Measurements from ENCODE around the gene PADI4.

PADI4 gene

DNA sequence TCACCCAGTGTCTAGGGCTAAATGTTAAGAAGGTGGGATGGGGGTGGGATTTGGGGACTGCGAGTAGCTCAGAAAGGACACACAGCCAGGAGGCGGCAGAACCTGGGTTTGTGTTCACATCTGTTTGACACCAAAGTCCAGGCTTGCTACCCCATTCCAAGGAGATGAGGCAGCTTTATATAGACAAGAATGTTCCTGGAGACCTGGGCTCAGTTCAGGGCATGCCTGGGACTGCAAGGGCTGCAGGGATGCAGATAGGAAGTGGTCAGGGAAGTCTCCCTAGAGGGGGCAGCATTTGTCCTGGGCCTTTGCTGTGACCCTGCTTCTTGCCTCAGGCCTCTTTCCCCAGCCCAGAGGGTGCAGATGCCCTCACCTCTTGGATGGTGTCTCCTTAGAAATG, 42.8 kb upstream of the PADI4 start:
- TF ChIP-seq, protein P1, sequence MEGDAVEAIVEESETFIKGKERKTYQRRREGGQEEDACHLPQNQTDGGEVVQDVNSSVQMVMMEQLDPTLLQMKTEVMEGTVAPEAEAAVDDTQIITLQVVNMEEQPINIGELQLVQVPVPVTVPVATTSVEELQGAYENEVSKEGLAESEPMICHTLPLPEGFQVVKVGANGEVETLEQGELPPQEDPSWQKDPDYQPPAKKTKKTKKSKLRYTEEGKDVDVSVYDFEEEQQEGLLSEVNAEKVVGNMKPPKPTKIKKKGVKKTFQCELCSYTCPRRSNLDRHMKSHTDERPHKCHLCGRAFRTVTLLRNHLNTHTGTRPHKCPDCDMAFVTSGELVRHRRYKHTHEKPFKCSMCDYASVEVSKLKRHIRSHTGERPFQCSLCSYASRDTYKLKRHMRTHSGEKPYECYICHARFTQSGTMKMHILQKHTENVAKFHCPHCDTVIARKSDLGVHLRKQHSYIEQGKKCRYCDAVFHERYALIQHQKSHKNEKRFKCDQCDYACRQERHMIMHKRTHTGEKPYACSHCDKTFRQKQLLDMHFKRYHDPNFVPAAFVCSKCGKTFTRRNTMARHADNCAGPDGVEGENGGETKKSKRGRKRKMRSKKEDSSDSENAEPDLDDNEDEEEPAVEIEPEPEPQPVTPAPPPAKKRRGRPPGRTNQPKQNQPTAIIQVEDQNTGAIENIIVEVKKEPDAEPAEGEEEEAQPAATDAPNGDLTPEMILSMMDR (IDR thresholded peaks at IDR 0.05; ENCODE audit: low read depth, low read length, missing control alignments): no peak
- no peak for DNase-seq (ENCODE audit: extremely low read depth, low read depth)
- H3K4me3 ChIP-seq (replicated peaks; ENCODE audit: low read depth, low read length): no peak overlapping the region

DNA sequence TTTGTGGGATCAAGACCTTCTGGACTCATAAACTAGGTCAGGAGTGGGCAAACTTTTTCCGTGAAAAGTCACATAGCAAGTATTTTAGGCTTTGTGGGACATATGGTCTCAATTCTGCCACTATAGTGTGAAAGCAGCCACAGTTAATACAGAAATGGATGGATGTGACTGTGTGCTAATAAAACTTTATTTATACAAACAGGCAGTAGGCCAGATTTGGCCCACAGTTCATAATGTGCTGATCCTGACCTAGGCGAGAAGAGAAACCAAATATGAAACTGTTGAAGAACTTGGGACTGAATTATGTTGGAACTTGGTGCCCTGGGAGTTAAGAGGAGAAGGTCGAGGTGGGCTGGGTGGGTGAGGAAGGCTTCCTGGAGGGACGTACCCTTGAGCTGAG, 42.0 kb upstream of the PADI4 start:
- TF ChIP-seq, protein P1 (IDR thresholded peaks at IDR 0.05; ENCODE audit: low read depth, low read length, missing control alignments): no peak

DNA sequence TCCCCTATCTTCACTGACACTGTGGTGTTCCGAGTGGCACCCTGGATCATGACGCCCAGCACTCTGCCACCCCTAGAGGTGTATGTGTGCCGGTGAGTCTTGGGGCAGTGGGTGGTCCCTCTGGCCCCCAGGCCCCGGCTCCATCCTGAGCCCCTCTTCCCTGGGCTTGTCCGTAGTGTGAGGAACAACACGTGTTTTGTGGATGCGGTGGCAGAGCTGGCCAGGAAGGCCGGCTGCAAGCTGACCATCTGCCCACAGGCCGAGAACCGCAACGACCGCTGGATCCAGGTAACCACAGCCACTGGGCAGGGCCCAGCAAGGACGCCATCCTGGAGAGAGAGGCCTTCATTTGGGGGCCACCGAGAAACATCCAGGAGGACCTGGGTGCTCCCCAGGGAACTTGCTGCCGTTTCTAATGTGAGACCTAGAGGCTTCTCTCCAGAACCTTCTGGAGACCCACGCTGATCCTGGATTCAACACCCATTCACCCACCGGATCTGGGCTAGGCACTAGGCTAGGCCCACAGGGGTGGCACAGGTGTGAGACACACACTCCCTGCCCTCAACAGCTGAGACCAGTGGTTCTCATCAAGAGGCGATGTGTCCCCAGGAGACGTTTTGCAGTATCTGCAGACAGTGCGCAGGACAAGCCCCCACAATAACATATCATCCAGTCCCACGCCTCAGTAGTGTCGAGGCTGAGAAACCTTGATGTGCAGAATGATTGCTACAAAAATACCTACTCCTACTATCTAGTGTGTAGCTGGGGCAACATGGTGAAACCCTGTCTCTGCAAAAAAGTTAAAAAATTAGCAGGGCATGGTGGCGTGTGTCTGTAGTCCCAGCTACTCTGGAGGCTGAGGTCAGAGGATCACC, 36.9 kb upstream of the PADI4 start:
- DNase-seq (ENCODE audit: extremely low read depth, low read depth): no peak
- TF ChIP-seq, protein P1 (IDR thresholded peaks at IDR 0.05; ENCODE audit: low read depth, low read length, missing control alignments): no peak
- H3K4me3 ChIP-seq (replicated peaks; ENCODE audit: low read depth, low read length): no peak overlapping the region

More for the DNA sequence above, 42.0 kb upstream of the PADI4 start:
- DNase-seq (ENCODE audit: extremely low read depth, low read depth): no peak
- no peak overlapping the region for H3K4me3 ChIP-seq (replicated peaks; ENCODE audit: low read depth, low read length)

DNA sequence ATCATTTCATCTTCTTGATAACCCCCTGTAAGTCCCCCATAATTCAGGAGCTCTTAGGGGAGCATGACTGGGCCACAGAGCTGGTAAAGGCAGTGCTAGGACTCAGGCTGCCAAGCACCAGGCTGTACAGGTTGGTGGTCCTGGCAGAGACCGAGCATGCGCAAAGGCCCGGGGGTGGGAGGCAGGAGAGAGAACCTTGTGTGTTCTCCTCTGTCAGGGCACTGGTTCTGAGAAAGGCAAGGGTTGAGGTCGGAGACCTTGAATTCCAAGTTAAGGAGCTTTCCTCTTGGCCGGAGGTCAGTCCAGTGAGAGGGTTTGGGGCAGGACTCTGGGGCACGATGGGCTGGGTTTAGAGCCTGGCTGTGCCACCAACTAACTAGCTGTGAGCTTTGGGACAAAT, 35.9 kb upstream of the PADI4 start:
- H3K4me3 ChIP-seq (replicated peaks; ENCODE audit: low read depth, low read length): no peak overlapping the region
- TF ChIP-seq, protein P1 (IDR thresholded peaks at IDR 0.05; ENCODE audit: low read depth, low read length, missing control alignments): no peak
- no peak for DNase-seq (ENCODE audit: extremely low read depth, low read depth)

DNA sequence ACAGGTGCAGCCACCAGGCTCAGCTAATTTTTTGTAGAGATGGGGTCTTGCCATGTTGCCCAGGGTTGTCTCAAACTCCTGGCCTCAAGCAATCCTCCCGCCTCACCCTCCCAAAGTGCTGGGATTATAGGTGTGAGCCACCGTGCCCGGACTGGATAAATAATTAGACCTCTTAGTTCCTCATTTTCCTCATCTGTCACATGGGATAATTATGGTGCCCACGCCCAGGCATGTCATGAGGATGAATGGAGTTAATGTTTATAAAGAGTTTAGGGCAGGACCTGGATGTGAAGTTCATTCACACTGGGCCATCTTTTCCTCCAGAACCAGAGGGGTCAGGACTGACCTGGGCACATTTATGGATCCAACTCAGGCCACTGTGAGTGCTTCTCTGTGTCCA, 35.4 kb upstream of the PADI4 start:
- DNase-seq (ENCODE audit: extremely low read depth, low read depth): no peak
- H3K4me3 ChIP-seq (replicated peaks; ENCODE audit: low read depth, low read length): no peak overlapping the region
- TF ChIP-seq, protein P1 (IDR thresholded peaks at IDR 0.05; ENCODE audit: low read depth, low read length, missing control alignments): no peak

DNA sequence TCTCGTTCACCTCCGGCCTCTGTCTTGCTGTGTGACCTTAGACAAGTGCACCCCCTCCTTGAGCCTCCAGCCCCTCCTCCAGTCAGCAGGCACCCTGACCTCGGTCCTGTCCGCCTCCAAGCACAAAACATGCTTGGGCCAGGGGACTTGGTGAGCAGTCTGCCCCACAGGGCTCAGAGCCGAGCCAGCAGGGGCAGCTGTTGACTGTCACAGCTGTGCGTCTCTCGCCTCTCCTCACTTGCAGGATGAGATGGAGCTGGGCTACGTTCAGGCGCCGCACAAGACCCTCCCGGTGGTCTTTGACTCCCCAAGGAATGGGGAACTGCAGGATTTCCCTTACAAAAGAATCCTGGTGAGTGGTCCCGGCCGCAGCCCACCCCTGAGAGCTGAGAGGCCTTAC, 34.9 kb upstream of the PADI4 start:
- H3K4me3 ChIP-seq (replicated peaks; ENCODE audit: low read depth, low read length): no peak overlapping the region
- TF ChIP-seq, protein P1 (IDR thresholded peaks at IDR 0.05; ENCODE audit: low read depth, low read length, missing control alignments): no peak
- no peak for DNase-seq (ENCODE audit: extremely low read depth, low read depth)
